Measurements from ENCODE around the gene SNRPD2.

DNA sequence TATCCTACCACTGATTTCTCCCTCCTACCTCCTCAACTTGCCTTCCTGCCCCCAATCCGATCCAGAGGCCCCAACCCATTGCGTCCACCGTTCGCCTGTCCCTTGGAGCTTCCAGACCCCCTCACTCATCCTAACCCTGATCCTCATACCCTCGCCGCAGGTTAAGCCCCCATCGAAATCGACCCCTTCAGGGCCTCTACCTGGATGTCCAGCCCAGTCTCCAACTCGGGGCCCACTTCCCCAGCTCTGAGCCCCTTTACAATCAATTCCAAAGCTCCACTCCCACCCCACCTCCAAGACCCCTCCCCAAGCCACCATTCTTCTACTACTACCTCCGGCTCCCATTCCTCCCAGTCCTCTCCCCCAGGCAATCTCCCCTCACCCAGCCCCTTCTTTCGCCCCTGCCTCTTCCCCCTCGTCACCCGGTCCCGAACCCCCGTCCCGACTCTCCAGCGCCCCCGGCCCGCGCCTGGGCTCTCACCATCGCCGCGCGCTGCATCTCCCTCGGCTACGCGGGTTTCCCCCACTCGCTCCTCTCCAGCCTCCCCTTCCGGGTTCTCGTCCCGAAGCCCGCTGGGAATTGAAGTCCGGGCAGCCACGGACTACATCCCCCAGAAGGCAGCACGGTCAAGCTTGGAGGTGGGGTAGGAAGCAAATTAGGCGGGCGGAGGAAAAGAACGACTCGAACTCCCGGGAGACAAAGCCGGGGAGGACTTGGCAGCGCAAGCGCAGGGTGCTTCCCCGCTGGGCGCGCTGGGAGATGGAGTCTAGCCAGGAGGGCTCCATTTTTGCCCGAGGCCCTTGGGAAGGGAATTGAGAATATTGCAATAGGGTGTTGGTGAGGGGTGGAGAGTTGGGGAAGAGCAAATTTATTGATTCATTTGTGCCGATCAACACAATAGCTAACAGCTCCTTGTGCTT is 38.9 kb upstream of the SNRPD2 start, which contains the start of gene FBXO46:
- TF ChIP-seq POLR2AphosphoS5 (IDR thresholded peaks at IDR 0.05; ENCODE audit: low read depth, low read length) (peak; percentile 85), SIN3A (IDR thresholded peaks at IDR 0.05; ENCODE audit: borderline replicate concordance, insufficient read depth, low read length) (0 out of 2 replicates have a peak, but pooled peaks have one; percentile 75), TAF1 (IDR thresholded peaks at IDR 0.05; ENCODE audit: borderline replicate concordance, insufficient read depth, low read length) (peak; percentile 56; the same call in 1 of the 2 replicates), FOXP2 (optimal IDR thresholded peaks at IDR 0.05; ENCODE audit: borderline replicate concordance, extremely low read depth, extremely low read length, insufficient read depth) (peak; percentile 58)
- TF ChIP-seq, protein P1, sequence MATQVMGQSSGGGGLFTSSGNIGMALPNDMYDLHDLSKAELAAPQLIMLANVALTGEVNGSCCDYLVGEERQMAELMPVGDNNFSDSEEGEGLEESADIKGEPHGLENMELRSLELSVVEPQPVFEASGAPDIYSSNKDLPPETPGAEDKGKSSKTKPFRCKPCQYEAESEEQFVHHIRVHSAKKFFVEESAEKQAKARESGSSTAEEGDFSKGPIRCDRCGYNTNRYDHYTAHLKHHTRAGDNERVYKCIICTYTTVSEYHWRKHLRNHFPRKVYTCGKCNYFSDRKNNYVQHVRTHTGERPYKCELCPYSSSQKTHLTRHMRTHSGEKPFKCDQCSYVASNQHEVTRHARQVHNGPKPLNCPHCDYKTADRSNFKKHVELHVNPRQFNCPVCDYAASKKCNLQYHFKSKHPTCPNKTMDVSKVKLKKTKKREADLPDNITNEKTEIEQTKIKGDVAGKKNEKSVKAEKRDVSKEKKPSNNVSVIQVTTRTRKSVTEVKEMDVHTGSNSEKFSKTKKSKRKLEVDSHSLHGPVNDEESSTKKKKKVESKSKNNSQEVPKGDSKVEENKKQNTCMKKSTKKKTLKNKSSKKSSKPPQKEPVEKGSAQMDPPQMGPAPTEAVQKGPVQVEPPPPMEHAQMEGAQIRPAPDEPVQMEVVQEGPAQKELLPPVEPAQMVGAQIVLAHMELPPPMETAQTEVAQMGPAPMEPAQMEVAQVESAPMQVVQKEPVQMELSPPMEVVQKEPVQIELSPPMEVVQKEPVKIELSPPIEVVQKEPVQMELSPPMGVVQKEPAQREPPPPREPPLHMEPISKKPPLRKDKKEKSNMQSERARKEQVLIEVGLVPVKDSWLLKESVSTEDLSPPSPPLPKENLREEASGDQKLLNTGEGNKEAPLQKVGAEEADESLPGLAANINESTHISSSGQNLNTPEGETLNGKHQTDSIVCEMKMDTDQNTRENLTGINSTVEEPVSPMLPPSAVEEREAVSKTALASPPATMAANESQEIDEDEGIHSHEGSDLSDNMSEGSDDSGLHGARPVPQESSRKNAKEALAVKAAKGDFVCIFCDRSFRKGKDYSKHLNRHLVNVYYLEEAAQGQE (IDR thresholded peaks at IDR 0.05; ENCODE audit: insufficient read depth in 1 of 2, low read depth in 2 of 2, low read length in 2 of 2) = no peak
